ENCODE measurements around the gene PDE8B.

DNA sequence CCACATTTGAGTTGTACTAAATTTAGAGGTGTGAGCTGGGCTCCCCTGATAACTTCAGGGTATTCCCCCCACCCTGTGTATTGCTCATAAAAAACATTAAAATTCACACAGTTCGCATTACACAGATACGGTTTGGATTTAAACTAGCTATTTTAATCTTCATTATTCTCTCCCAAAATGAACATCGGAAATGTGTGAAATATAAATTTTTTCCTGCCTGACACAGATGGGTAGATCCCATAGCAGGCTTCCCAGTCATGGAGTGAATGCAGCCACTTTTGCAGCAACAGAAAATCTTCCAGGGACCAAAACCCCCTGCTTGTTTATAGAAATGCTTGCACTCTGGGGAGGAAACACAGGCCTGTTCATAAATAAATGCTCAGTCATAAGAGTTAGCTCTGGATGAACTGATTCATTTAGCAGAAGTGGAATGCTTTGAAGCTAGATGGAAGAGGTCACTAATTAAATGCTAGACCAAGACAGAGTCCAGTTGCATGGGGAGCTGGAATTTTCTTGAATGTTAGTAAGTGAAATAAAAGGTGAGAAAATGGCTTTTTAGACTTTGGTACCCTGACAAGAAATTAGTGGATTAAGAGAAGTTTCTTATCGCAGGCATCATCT, 115.6 kb downstream of the PDE8B start:
- no peak for TF ChIP-seq POLR2A (IDR thresholded peaks at IDR 0.05; ENCODE audit: low read depth, low read length)
- TF ChIP-seq POLR2AphosphoS5 (IDR thresholded peaks at IDR 0.05; ENCODE audit: low read depth, low read length) = no peak
- TF ChIP-seq TAF1 (IDR thresholded peaks at IDR 0.05; ENCODE audit: low read depth, low read length) = no peak
- TF ChIP-seq SPI1 (IDR thresholded peaks at IDR 0.05; ENCODE audit: low read depth, low read length) = no peak
- TF ChIP-seq PAX5 (IDR thresholded peaks at IDR 0.05; ENCODE audit: insufficient read depth, low read length, severe bottlenecking) = no peak
- TF ChIP-seq POU2F2 (IDR thresholded peaks at IDR 0.05; ENCODE audit: low read depth, low read length) = no peak

Data from GM12891 (cell line).